ENCODE data around the gene ANXA8L1.
"Not testable (repeated sequence)": the region's sequence is repeated elsewhere in the genome, so short reads cannot be mapped to it uniquely, and the experiment has no call there.

Gene ANXA8L1

DNA sequence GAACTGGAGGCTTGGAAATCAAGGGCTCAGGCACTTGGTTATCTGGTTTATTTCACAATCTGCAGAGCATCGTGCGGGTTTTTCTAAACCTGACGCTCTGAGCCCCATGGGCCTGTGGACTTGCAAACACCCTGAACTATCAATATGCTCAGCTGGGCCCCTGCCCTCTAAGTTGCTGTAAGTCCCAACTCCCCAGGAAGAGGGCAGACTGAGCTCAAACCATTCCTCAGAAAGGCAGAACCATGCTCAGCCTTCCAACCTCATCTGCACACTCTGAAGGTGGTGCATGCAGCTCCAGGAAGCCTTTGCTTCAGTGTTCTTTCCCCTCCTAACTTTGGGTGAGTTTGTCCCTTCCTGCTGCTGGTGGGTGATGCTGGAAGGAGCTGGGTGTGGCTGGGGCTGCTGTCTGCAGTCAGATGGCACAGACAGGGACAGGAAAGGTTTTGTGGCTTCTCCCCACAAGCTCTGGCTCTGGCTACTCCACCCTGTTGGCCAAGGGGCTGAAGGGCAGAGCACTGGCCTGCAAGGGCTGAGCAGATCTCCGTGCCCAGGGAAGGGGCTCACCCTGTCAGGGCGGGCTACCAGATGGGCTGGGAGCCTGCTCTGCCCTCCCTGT, 3.8 kb downstream of the ANXA8L1 start:
- H3K4me3 Mint-ChIP-seq; H3K4me1 Mint-ChIP-seq (ENCODE audit: low read depth): not testable (repeated sequence)

DNA sequence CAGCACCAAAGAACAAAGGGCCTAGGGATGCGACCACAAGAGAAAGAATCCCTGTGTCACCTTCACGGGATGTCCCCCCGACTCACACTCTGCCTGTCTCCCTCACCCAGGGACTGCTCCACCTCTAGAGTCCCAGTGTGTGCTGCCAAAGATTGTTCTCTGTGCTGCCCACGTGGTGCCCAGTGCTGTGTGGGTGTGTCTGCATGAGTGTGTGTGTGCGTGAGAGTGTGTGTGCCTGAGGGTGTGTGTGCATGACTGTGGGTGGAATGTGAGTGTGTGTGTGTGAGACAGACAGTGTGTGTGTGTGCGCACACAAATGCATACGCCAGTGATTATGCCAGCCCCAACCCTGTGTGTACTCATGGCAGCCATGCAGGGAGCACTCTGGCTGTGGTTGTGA, 10.3 kb downstream of the ANXA8L1 start:
- H3K4me3 Mint-ChIP-seq; H3K9me3 Mint-ChIP-seq (ENCODE audit: low read depth); H3K27ac Mint-ChIP-seq; H3K4me1 Mint-ChIP-seq (ENCODE audit: low read depth); H3K36me3 Mint-ChIP-seq; H3K27me3 Mint-ChIP-seq: not testable (repeated sequence)

More for the DNA sequence above, 3.8 kb downstream of the ANXA8L1 start:
- not testable (repeated sequence) for H3K27ac Mint-ChIP-seq; H3K36me3 Mint-ChIP-seq; H3K27me3 Mint-ChIP-seq; H3K9me3 Mint-ChIP-seq (ENCODE audit: low read depth)

DNA sequence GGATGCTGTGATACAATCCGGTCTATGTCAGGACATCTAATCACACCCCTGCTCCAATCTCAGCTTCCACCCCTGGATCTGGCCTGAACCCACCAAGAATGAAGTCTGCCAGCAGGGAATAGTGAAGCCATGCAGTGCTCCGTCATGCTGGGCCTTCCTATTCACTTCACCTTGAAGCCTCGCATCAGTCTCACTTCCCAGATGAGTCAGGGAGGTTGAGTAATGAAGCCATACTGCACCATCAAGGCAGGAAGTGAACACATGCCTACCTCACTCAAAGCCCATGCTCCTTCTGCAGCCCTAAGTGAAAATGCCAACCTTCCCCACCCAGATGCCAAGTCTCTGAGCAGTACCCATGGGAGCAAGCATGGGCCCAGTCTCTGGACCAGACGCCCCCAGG, 11.1 kb downstream of the ANXA8L1 start:
- not testable (repeated sequence) for H3K4me3 Mint-ChIP-seq; H3K36me3 Mint-ChIP-seq; H3K27me3 Mint-ChIP-seq; H3K9me3 Mint-ChIP-seq (ENCODE audit: low read depth); H3K4me1 Mint-ChIP-seq (ENCODE audit: low read depth); H3K27ac Mint-ChIP-seq

DNA sequence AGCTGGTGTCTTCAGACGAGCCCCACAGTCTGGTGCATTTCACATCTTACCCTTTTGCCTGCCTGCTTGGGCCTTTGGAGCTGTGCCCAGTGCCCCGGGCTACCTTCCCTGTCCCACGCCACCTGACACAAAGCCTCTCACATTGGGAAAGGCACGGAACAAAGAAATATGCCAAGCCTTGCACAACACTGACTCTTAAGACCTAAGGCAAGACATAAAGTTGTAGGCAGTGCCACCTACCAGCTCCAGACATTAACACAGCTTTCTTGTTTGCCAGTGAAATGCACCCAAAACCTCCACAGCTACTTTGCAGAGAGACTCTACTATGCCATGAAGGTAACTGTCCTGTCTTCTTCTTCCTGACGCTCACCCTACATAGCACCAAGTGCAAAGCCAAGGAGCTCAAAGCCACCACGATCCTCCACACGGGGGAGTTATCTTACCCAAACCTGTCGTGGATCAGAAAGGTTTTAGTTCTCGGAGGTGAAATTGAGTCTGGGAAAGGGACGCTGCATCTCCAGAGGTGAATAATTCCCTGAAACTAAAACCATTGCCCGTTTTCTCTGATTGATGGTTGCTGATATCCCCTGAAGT, 11.8 kb downstream of the ANXA8L1 start:
- not testable (repeated sequence) for H3K4me3 Mint-ChIP-seq

DNA sequence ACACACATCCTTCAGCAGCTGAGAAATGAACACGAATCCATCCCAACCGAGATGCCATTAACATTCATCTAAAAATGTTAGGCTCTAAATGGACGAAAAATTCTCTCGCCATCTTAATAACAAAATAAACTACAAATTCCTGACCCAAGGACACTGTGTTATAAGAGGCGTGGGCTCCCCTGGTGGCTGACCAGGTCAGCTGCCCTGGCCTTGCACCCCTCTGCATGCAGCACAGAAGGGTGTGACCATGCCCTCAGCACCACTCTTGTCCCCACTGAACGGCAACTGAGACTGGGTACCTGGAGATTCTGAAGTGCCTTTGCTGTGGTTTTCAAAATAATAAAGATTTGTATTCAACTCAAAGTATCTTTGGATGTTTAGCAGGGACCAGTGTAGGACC, 15.8 kb downstream of the ANXA8L1 start:
- H3K36me3 Mint-ChIP-seq; H3K9me3 Mint-ChIP-seq (ENCODE audit: low read depth); H3K4me3 Mint-ChIP-seq; H3K27me3 Mint-ChIP-seq; H3K27ac Mint-ChIP-seq; H3K4me1 Mint-ChIP-seq (ENCODE audit: low read depth): not testable (repeated sequence)

More for the DNA sequence above, 11.8 kb downstream of the ANXA8L1 start:
- H3K27me3 Mint-ChIP-seq; H3K36me3 Mint-ChIP-seq; H3K27ac Mint-ChIP-seq; H3K9me3 Mint-ChIP-seq (ENCODE audit: low read depth); H3K4me1 Mint-ChIP-seq (ENCODE audit: low read depth): not testable (repeated sequence)

DNA sequence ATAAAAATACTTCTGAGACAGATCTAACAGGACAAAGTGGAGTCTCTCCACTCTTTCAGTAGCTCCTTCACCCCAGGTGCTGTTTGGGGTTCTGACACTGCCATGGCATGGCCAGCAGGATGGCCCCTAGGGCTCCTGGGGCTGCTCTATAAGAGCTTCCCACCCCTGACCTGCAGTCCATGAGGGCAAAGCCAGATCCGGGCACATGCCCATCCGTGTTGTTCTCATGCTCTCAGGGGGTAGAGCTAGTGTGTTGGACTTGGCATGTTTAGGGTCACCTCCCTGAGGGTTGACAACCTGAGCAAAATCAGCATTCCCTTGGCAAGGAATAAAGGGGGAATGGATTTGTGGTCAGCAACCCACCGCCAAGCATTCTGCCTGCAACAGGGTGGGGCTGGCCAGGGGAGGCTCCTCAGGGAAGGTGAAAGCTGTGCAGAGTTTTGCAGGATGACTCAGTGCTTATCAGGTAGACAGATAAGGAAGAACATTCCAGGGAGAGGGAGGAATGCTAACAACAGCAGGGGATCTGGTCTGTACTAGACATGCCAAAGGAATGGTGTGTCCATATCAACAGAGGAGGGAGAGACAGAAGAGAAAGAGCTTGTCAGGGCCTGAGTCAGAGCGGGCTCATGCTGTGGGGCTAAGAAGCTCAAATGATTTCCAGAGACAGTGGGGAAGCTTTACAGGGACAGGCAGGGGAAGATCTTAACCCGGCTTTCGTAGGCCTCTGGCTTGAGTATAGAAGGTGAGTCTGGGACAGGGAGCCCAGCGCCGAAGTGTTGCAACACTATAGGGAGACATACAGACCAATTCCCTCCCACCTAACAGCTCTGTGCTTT, 21.1 kb downstream of the ANXA8L1 start:
- H3K27ac Mint-ChIP-seq; H3K27me3 Mint-ChIP-seq; H3K36me3 Mint-ChIP-seq; H3K9me3 Mint-ChIP-seq (ENCODE audit: low read depth); H3K4me3 Mint-ChIP-seq; H3K4me1 Mint-ChIP-seq (ENCODE audit: low read depth): not testable (repeated sequence)

DNA sequence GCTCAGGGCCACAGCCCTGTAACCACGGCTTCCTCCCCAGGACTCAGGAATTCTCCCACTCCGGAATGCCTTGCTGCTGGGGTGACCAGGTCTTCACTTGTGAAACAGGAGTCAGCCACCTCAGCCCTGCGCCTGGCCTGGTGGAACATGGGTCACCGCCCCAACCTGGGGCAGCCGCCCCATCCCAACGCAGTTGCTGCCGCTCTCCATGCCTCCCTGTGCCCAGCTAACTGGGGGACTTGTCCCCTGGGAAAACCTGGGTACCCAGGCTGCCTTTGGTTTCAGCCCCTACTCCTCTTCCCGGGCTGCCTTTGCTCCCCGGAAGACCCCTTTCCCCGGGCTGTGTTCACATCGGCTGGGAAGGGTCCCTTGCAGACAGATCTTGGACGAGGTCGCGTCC, 22.2 kb downstream of the ANXA8L1 start:
- not testable (repeated sequence) for H3K4me3 Mint-ChIP-seq; H3K4me1 Mint-ChIP-seq (ENCODE audit: low read depth); H3K27ac Mint-ChIP-seq

DNA sequence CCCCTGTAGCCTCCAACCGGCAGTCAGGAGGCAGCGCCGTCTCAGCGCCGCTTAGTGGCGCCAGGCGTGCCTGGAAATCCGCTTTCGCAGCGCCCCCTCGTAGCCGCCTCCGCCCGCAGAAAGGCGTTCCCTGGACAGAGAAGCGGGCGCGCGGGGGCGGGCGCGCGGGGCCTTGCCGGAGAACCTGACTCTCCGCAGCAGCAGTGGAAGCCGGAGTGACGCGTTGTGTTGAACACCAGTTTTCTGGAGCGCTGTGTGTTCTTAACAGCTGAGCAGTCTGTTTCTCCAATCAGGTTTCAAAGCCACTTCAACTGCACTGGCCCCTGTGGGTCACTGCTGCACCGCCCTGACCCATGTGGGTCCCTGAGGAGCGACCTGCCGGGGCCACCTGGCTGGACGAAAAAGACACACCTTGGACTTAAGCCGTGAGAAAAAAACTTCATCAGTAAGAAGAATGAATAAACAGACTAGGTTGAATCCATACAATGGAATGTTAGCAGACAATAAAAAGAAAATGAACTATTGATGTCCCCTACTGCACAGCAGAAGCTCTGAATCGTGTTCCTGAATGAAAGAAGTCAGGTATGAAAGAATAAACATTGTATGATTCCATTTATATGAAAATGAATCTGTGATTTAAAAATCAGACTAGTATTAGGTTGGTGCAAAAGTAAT, 22.8 kb downstream of the ANXA8L1 start:
- H3K36me3 Mint-ChIP-seq; H3K9me3 Mint-ChIP-seq (ENCODE audit: low read depth); H3K4me3 Mint-ChIP-seq; H3K4me1 Mint-ChIP-seq (ENCODE audit: low read depth); H3K27ac Mint-ChIP-seq; H3K27me3 Mint-ChIP-seq: not testable (repeated sequence)

More for the DNA sequence above, 22.2 kb downstream of the ANXA8L1 start:
- H3K27me3 Mint-ChIP-seq; H3K9me3 Mint-ChIP-seq (ENCODE audit: low read depth); H3K36me3 Mint-ChIP-seq: not testable (repeated sequence)

DNA sequence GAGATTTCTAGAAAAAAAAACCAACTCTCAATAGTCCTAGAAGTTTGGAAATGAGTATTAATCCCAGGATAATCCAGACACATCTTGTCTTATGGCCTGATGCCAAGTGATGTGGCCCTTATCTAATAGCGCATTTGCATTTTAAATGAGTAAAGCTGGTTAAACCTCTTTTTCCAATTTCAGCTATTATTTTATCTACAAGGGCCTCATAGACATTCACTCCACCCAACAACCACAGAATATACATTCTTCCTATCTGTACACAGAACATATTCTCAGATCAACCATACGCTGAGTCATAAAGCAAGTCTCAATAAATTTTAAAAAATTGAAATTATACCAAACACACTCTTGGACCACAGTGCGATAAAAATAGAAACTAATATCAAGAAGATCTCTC, 34.0 kb downstream of the ANXA8L1 start:
- not testable (repeated sequence) for H3K9me3 Mint-ChIP-seq (ENCODE audit: low read depth); H3K4me3 Mint-ChIP-seq; H3K27ac Mint-ChIP-seq; H3K36me3 Mint-ChIP-seq; H3K27me3 Mint-ChIP-seq; H3K4me1 Mint-ChIP-seq (ENCODE audit: low read depth)

DNA sequence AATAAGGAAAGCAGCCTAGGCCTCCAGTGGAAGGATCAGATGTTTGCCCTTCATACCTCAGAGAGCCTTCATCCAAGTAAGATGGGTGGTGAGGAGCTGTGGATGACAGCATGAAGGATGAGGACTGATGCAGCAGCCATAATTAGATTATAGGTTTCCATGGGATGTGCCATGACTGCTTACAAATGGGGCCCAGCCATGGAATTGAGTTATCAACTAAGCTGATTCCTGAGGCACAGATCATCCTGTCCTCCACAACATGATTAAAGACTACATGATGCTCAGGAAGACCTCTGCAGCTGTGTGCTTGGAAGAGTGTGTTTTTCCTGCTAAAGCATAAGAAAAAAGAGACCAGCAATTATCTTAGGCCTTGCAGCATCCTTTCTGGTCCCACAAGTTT, 35.5 kb downstream of the ANXA8L1 start:
- not testable (repeated sequence) for H3K27ac Mint-ChIP-seq; H3K27me3 Mint-ChIP-seq; H3K4me3 Mint-ChIP-seq; H3K4me1 Mint-ChIP-seq (ENCODE audit: low read depth); H3K9me3 Mint-ChIP-seq (ENCODE audit: low read depth); H3K36me3 Mint-ChIP-seq

DNA sequence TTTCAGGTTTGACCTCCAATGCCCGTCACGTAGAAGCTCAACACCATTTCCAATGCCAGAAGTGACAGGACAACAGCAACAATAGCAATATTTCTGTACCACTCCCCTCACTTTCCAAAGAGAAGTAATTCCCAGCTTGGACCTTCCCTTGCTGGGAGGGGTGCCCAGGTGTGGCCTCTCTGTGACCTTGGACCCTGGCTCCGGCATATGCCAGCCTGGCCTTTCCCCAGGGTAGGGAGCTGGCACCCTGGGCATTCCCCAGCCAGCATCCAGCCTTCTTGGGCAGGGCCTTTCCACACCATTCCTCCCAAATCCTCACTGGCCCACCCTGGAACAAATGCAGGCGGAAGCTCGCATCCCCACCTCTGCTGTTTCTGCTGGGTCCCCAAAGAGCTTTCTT, 37.1 kb downstream of the ANXA8L1 start:
- not testable (repeated sequence) for H3K36me3 Mint-ChIP-seq; H3K4me1 Mint-ChIP-seq (ENCODE audit: low read depth); H3K27me3 Mint-ChIP-seq; H3K4me3 Mint-ChIP-seq; H3K9me3 Mint-ChIP-seq (ENCODE audit: low read depth); H3K27ac Mint-ChIP-seq

DNA sequence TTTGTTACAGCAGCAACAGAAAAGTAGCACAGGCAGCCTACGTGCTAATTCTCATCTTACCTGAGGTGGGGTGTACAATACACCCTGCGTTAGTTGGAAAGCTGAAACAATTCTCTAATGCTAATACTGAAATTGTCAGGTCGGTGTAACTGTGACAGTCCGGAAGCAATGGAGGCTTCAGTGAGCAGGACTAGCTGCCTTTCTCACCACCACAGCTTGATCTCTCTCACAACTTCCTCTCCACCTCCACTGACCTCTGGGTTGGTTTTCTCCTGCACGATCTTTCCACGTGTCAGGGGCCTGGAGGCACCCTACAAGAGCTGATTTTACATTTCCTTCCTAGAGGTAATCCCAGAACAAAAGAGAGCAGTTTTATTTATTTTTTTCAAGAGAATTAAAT, 39.7 kb downstream of the ANXA8L1 start:
- H3K4me3 Mint-ChIP-seq; H3K9me3 Mint-ChIP-seq (ENCODE audit: low read depth); H3K36me3 Mint-ChIP-seq; H3K27ac Mint-ChIP-seq; H3K4me1 Mint-ChIP-seq (ENCODE audit: low read depth); H3K27me3 Mint-ChIP-seq: not testable (repeated sequence)

DNA sequence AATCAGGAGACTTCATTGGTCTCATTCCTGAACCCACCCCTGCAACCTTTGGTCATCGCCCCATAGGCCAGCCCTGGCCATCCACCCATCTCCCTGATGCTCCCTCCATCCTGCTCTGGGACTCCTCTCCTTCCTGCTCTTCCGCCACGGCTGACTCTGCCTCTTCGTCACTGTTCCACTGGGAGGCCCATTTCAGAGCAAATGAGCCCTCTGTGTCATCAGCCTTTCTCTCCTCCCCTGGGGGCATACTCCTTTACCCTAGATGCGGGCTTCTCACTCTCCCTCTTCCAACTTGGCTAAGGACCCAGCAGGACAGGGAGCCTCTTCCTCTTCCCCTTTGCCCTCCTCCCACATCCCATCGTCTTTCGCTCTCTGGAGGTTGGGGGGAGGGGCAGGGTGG, 42.7 kb downstream of the ANXA8L1 start:
- H3K9me3 Mint-ChIP-seq (ENCODE audit: low read depth); H3K4me1 Mint-ChIP-seq (ENCODE audit: low read depth); H3K36me3 Mint-ChIP-seq; H3K27ac Mint-ChIP-seq; H3K4me3 Mint-ChIP-seq; H3K27me3 Mint-ChIP-seq: not testable (repeated sequence)

DNA sequence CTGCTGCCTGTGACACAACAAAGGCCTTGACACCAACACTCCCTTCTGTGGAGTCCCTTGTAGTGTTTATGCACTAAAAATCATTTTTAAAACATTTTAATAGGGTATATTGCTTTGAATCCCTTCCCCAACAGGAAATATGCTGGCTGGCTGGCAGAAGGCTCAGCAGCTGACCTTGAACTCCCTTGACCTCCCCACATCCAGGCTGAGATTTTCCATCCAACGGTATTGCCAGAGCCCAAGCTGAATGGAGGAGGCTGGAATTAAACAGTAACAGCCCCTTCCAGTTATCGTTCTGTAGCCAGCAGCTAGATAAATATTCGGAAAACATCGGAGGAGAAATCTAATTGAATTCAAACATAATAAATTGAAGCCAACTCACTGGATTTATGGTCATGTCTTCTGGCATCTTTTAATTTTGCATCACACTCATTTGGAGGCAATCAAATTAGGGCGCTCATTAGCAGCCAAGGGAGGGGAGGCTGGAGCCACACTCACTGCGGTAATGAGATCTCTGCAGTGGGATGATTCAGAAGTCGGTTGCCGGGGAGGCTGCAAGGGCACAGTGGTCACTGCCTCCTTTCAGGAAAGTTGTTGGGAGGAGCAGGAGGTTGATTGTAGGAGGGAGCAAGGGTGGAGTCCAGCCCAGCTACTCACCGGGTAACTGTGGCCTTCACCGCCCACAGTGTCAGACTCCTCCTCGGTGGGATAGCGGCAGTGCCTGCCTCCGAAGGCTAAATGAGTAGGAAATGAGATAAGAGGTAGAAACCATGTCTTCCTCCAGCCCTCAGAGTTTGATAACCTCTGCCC, 44.2 kb downstream of the ANXA8L1 start:
- not testable (repeated sequence) for H3K36me3 Mint-ChIP-seq; H3K9me3 Mint-ChIP-seq (ENCODE audit: low read depth); H3K27me3 Mint-ChIP-seq; H3K4me1 Mint-ChIP-seq (ENCODE audit: low read depth); H3K4me3 Mint-ChIP-seq; H3K27ac Mint-ChIP-seq

DNA sequence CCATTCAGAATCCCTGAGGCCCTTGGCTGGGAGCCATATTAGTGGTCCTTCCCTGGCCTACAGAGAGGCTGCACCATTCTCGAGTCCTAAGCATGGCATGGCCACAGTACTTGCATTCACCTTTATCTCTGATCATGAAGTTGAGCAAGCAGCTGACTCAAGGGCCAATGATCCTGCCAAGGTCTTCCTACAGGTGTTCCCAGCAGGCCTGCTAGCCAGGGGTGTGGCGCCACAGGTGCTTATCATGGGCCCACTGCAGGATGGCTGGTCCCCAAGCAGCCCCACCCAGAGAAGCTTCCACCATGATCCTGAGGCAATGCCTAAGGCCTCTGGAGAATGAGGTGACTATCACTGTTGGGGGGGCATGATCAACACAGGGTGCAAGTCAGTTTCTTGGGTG, 48.0 kb downstream of the ANXA8L1 start:
- H3K9me3 Mint-ChIP-seq (ENCODE audit: low read depth); H3K36me3 Mint-ChIP-seq; H3K27me3 Mint-ChIP-seq; H3K27ac Mint-ChIP-seq; H3K4me3 Mint-ChIP-seq; H3K4me1 Mint-ChIP-seq (ENCODE audit: low read depth): not testable (repeated sequence)
